PC-3 (cell line): ENCODE measurements around the gene COASY.

Experiments used
- CTCF ChIP-seq: fragments of 300-600 bp; sonication (generic); conservative IDR thresholded peaks from 2 replicates; pipeline ENCODE4 v1.5.1; 2017; ENCODE audit warnings: antibody characterized with exemption, low read depth, mild to moderate bottlenecking, low read length
- EZH2phosphoT487 ChIP-seq: fragments of 300-600 bp; sonication (generic); IDR thresholded peaks from 2 replicates; pipeline ENCODE4 v1.6.1; 2018; ENCODE audit warnings: mild to moderate bottlenecking, antibody characterized with exemption, low read length, borderline replicate concordance

DNA sequence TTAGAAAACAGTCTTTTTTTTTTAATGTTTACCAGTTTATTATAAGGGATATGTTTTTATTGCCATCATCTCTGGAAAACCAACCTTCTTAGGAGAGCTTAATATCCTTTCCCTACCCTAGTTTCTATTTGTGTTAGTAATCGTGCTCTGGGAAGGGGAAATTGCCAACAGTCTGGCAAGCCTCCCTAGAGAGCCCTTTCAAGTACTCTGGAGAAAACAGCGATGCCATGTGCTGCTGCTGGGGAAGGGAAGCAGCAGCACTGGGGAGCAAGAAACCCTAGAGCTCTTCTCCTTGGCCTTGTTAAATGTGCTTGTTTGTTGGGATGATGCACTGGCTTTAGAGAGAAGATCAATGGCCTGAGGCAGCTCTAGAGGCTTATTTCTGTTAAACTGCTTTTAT, 37.0 kb downstream of the COASY start:
- TF ChIP-seq CTCF (no peak), EZH2phosphoT487 (no peak)
